ENCODE measurements around the gene TMPRSS11B. TPM values are rescaled to one million over a fixed set of nuclear protein-coding genes. Genes with fewer than 3 reads are reported as not detected.

Gene TMPRSS11B, protein sequence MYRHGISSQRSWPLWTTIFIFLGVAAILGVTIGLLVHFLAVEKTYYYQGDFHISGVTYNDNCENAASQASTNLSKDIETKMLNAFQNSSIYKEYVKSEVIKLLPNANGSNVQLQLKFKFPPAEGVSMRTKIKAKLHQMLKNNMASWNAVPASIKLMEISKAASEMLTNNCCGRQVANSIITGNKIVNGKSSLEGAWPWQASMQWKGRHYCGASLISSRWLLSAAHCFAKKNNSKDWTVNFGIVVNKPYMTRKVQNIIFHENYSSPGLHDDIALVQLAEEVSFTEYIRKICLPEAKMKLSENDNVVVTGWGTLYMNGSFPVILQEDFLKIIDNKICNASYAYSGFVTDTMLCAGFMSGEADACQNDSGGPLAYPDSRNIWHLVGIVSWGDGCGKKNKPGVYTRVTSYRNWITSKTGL
- not detected in 2 replicates for total RNA-seq

GRCh38 chr4:68245594-68245993 is at the start of gene TMPRSS11B:
TSS of gene TMPRSS11B (minus strand) at chr4:68245694. CDS start at chr4:68245558, 136 bp downstream.

Other genes with a start within 250 kb of the TMPRSS11B start
- not detected in 2 replicates for gene TMPRSS11F, start 115.8 kb downstream of the TMPRSS11B start, total RNA-seq
- gene YTHDC1, start 104.4 kb upstream of the TMPRSS11B start, total RNA-seq = 30.2 and 39.9 TPM in 2 replicates
- gene TMPRSS11E, start 201.8 kb upstream of the TMPRSS11B start, total RNA-seq = not detected in 2 replicates